HG02885 (cell line): ENCODE measurements around the gene HDAC7.

Source experiments
- ATAC-seq: cut with Tn5 transposase; IDR thresholded peaks from one replicate; pipeline ENCODE4 v1.9.1; 2021; ENCODE audit warnings: mild to moderate bottlenecking; ENCODE audit not compliant: unreplicated experiment, poor library complexity

The HDAC7 gene

DNA sequence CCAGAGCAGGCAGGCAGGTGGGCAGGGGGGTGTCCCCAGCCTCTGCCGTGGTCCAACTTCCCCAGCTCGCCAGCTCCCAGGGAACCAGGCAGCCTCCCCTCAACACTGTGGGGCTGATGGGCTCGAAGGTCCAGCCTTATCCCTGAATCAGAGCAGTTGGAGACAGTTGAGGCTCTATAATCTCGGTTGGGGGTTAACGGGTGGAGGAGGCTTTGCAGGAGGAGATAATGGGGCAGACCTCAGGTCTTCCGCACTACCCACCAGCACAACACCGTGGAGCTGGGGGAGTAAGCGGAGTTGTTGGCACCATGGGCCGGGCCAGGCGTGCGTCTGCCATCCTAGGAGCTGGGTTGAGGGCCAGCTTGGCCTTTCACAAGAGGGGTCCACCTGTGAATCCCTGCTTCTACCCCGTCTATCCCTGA lies 13.9 kb upstream of the HDAC7 start:
- no peak for ATAC-seq

GRCh38 chr12:47832263-47832933 lies 12.7 kb upstream of the HDAC7 start:
- peak; percentile 43 for ATAC-seq

- no peak for ATAC-seq
These were observed 9.9 kb upstream of the HDAC7 start for GRCh38 chr12:47829584-47829983.

- no peak for ATAC-seq
These were observed 9.3 kb upstream of the HDAC7 start for GRCh38 chr12:47828976-47829482.

- ATAC-seq = no peak
These were observed 8.6 kb upstream of the HDAC7 start for GRCh38 chr12:47828008-47828975.

DNA sequence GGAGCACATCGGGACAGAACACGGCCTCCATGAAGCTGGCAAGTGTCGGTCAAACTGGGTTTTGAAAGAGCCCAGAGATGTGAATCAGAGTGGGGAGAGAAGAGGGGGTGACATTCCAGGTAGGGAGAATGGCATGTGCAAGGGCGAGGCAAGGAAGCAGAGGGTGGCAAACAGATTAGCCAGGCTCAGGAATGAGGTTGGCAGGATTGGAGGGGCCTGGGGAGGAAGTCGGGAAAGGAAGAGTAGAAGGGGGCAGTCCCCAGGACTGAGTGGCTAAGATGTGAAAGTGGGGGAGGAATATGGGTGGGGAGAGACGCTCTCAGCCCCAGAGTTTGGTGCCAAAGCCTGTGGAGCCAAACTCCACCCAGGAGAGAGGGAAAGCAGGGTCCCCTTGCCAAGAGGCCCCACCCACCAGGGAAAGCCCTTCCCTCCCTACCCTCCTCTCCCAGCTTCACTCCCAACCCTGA lies 5.5 kb upstream of the HDAC7 start:
- ATAC-seq = no peak

- no peak for ATAC-seq
These were observed 4.9 kb upstream of the HDAC7 start for GRCh38 chr12:47824635-47825034.

DNA sequence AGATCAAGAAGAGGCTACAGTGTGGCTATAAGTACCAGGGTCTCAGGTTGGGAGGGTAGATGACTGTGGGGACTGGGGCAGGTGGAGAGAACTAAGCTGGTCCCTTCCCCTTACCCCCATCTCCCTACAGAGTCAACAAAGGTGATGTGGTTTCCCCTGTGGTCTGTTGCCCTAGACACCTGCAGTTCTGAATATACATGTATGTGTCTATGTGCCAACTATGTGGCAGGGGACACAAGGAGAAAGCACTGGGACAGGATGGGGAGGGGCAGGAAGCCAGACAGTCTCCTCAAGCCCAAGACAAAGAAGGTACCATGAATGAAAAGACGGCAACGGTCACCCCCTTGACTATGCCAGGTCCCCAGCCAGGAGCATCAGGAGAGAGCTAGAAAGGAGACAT lies 4.5 kb upstream of the HDAC7 start:
- no peak for ATAC-seq

GRCh38 chr12:47823422-47824086 lies 3.9 kb upstream of the HDAC7 start:
- no peak for ATAC-seq

GRCh38 chr12:47822863-47823262 lies 3.2 kb upstream of the HDAC7 start:
- no peak for ATAC-seq

- no peak for ATAC-seq
These were observed 2.7 kb upstream of the HDAC7 start for GRCh38 chr12:47822401-47822800.

DNA sequence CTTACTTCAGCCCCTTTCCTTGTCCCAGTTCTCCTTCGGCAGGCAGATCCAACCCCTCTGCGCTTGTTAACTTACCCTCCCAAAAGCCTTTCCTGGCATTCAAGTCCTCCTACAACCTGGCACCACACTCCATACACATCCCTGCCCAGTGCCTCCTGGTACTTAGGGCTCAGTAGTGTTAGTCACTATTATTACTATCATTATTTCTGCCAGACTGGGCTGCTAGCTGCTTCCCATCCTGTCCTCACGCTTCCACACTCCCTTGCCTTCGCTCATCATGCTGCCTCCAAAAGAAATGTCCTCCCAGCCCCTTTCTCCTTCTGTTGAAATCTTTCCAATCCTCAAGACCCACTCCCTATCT lies 1.6 kb upstream of the HDAC7 start:
- ATAC-seq = no peak

GRCh38 chr12:47820631-47821345 lies 1.1 kb upstream of the HDAC7 start:
- no peak for ATAC-seq

DNA sequence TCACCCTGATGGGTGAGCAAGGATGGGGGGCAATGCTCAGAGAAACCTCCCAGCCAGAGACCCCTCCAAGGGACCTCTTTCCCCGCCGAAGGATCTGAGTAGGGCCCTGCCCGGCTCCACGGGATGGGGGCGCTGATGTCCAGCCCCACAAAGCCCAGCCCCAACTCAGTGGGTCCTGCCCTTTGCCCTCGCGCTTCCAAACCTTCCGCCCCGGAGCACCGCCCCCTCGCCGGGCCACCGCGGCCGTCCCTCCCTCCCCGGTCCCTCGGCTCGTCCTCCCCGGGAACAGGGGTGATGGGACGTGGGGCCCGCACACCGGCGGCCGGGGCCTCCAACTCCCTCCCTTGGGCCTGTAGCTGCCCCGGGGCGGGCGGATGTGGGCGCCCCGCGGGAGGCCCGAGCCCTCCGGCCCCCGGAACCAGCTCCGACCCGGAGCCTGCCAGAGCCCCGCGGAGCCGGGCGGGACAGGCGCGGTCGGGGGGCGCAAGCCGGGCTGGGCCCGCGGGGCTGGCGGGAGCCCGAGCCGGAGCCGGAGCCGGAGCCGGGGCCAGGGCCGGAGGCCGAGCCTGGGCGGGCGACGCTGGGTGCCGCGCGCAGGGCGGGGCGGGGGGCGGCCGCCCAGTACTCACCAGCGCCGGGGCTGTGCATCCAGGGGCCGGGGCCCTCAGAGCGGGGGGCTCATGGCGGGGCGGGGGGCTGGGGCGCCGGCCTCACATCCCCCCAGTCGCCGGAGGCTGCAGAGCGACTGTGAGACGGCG lies 386 bp downstream of the HDAC7 start:
- ATAC-seq = peak; percentile 47

GRCh38 chr12:47818467-47819137 lies 1.1 kb downstream of the HDAC7 start:
- ATAC-seq = peak; percentile 13

DNA sequence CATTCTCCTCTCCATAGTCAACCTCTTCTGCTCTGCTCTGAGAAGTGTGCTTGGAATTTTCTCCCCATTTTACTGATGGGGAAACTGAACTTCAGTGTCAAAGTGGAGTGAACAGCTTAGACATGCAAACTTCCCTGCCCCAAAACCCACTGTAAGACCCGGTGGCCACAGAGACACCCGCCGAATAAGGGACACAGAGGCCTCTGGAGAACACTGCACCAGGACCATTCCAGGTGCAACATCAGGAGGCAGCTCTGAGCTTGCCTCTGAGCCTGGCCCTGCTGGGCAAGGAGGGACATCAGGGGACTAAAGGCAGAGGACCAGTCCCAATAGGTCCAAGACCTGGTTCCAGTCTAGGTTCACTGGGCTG lies 1.7 kb downstream of the HDAC7 start:
- ATAC-seq = no peak

DNA sequence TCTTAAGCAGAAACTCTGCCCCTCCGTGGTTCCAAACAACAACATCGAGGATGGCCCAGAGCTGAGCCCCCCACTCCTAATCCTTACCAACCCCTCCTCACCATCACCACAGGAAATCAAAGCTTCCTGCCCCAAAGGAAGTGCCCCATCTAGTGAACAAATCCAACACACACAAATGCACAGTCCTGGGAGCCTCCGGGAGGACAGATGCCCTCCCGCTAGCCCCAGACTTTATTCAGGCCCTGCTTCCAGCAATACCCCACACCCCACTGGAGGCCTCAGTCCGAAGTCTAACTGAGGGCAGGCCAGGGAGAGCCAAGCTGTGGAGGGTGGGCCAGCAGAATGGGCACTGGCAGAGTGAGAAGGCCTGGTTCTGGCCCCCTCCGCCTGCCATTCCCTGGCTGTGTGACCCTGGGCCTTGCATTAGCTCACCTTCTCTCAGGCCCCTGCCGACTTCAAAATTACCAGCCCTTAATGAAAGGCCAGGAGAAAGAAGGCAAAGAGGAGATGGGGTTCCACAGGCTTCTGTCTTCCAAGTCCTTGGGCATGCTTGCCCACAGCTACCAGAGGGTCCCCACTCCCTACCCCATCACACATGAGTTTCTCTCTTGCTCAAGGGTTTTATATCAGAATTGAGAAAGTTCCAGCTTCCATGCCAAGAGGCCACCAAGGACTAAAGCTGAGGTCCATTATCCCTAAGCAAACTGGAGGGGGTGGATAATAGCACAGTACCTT lies 2.3 kb downstream of the HDAC7 start:
- ATAC-seq = no peak
